Kidney (tissue), 2 donors: ENCODE results near the gene DHX9. TPM values are rescaled to one million over a fixed set of nuclear protein-coding genes. Genes with fewer than 3 reads are reported as not detected.

Source experiments
- polyA plus RNA-seq: library from polyadenylated mRNA; stranded (reverse); fragments of 350-450 nt; fragmentation: Illumina TruSeq; extraction: RNeasy Lipid Tissue Mini Kit (QIAGEN cat#74804); gene quantifications from one replicate; pipeline ENCODE4 v1.2.3, GENCODE V29; 2014; ENCODE audit warnings: low read depth, low replicate concordance; ENCODE audit not compliant: insufficient read depth
- total RNA-seq: library from RNA; stranded (reverse); fragmentation: NEBNext Ultra II Directional; extraction: Animal tissue kit (Norgen Biotek cat#: 25700); gene quantifications from one replicate; pipeline ENCODE4 v1.2.1, GENCODE V29; 2021
- donor health status: DM: yes; HTN: yes; CAD: no.

Gene DHX9
- total and polyA plus RNA-seq, 2 donors from 2014 or later, result 72.3 to 152 TPM

Other genes with a start within 250 kb of the DHX9 start
- 4.2 TPM for gene RGS16, start 235.0 kb upstream of the DHX9 start, total RNA-seq
- gene RGS16, start 235.0 kb upstream of the DHX9 start, polyA plus RNA-seq, result 7.7 TPM
- gene RGS8, start 154.8 kb upstream of the DHX9 start, total RNA-seq, result not detected
- gene RGS8, start 154.8 kb upstream of the DHX9 start, polyA plus RNA-seq, result not detected
- 15.7 TPM for gene NPL, start 49.6 kb upstream of the DHX9 start, total RNA-seq
- gene NPL, start 49.6 kb upstream of the DHX9 start, polyA plus RNA-seq, result 69.4 TPM
- not detected for gene SHCBP1L, start 113.8 kb downstream of the DHX9 start, total RNA-seq
- not detected for gene SHCBP1L, start 113.8 kb downstream of the DHX9 start, polyA plus RNA-seq
- 140 TPM for gene LAMC1, start 184.1 kb downstream of the DHX9 start, total RNA-seq
- gene LAMC1, start 184.1 kb downstream of the DHX9 start, polyA plus RNA-seq, result 21.1 TPM